ENCODE results near the gene ST6GALNAC4.

The ST6GALNAC4 gene

DNA sequence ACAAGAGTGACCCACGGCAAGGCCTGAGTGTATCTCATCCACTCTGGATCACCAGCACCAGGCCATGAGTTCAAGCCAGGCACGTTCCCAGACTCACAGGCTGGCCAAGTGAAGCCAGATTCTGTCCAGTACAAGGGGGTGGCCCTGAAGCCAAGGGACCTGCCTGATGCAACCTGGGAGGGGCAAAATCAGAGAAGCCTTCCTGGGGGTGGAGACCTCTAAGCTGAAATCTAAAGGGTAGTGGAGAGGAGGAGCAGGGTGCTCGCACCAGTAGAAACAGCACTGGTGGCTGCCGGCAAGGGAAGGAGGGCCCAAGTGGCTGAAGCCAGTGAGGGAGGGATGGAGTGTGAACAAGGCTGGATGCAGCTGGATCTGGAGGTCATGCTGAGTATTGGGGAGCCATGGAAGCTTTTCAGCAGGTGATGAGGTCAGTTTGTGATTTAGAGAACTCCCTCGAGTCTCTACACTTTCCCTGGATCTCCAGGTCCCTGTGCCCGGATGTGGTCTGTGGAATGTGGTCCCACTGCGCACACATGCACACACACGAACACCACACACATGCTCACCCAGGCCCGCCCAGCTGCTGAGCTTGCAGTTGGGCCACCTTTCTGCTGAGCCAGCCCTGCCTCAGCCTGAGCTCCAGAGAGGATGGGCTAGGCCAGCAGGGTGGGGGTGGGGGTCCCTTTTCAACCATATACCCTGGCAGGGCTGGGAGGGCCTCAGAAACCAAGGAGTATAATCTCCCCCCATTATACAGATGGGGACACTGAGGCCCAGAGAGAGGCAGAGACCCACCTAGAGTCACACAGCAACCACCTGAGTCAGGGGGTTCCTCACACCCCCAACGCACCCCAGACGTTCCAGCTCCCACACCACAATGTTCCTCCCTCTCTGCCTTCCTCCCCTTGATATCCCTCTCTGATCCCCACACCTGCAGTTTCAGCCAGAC is 12.1 kb upstream of the ST6GALNAC4 start:
- no peak for FAIRE-seq

DNA sequence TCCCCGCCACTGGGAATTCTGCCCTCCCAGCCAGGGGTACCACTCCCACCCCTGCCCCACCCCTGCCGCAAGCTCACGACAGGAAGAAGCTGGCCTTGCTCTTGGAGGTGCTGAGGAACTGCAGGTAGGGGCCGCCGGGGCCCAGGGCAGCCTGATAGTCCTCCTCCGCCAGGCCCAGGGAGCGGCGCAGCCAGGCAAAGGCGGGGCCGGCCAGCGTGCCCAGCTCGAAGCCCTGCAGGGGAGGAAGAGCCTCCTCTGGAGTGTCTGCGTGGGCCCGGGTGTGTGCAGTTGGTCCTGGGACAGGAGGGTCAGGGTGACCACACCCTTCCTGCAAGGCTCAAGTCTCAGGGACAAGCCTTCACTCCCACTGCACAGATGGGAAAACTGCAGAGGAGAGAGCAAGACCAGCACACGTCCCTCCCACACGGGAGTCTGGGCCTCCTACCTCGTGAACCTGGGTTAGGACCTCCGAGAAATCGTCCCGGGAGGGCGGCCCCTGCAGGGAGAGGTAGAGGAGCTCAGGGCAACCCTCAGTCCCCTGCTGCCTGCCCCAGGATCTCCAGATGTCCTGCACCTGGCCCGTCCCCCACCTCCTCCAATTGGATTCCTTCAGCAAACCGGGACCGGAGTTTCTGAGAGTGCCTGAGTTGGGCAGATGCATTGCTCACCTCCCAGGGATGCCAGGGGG is 11.3 kb upstream of the ST6GALNAC4 start:
- no peak for FAIRE-seq

DNA sequence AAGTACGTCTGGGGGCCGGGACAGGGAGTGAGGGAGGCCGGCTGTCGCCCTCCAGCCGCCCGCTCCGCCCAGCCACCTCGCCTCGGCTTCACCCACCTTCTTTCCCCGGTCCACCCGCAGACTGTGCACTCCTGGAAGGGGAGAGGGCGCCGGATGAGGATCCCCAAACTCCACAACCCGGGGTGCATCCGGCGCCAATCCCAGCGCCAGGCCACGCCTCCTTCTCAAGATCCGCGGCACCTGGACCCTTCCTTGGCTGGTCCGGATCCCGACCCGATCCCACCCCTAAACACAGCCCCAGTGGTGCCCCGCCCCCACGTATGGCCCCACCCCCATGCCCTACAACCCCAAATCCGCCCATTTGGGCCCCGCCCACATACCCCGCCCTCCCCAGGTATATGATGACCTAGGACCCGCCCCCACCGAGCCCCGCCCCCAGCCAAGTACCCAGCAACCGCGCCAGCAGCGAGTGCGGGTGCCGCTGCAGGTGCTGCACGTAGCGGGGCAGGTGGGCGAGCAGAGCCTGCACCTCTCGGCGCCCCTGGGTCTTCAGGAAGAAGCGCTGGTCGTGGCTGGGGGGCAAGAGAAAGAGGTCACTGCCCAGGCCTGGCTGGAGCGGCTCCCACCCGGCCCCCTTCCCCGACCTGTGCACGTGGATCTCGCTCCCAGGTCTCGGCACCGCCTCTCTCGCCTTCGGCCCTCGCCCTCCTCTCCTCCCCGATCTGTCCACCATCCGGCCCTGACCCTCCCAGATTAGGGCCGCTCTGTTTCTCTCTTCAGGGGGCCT is 10.6 kb upstream of the ST6GALNAC4 start:
- FAIRE-seq = no peak

DNA sequence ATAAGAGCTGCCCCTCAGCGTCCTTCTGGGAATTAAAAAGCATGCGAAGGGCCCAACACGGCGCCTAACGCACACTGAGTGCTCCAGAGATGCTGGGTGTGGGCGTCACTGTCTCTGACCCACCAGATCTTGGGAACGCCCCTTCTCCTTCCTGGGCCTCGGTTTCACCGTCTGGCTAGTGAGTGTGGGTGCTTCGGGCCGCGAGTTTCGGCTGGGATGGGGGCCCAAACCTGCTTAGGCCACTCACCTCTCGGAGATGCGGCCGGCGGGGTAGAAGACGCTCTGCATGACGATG is 10.0 kb upstream of the ST6GALNAC4 start:
- FAIRE-seq = no peak

DNA sequence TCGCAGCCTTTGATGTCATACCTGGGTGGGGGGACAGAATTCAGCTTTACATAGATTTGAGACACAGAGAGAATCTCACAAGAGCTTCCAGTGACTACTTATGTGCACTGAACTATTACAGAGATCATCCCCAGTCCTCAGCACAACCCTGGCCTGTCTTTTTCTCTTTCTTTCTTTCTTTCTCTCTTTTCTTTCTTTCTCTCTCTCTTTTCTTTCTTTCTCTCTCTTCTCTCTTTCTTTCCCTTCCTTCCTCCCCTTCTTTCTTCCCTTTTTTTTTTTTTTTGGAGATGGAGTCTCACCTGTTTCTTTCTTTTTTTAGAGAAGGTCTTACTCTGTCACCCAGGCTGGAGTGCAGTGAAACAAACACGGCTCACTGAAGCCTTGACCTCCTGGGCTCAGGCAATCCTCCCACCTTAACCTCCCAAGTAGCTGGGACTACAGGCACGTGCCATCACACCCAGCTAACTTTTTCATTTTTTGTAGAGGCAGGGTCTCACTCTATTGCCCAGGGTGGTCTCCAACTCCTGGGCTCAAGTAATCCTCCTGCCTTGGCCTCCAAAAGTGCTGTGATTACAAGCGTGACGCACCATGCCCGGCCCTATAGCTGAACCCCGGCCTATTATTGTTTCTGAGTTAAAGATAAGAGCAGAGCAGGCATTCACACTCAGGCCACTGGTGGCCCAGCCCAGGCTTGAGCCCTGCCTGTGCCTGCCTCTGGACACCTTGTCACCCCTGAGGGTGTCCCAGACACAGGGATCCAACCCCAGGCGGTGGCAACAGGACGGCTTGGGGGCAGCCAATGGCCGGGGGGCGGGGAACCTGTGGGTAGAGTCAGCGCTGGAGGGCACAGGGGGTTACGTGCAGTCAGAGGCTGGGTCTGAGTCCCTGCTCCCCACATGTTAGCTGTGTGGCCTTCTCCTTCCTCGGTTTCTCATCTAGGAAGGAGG is 9.4 kb upstream of the ST6GALNAC4 start:
- no peak for FAIRE-seq

DNA sequence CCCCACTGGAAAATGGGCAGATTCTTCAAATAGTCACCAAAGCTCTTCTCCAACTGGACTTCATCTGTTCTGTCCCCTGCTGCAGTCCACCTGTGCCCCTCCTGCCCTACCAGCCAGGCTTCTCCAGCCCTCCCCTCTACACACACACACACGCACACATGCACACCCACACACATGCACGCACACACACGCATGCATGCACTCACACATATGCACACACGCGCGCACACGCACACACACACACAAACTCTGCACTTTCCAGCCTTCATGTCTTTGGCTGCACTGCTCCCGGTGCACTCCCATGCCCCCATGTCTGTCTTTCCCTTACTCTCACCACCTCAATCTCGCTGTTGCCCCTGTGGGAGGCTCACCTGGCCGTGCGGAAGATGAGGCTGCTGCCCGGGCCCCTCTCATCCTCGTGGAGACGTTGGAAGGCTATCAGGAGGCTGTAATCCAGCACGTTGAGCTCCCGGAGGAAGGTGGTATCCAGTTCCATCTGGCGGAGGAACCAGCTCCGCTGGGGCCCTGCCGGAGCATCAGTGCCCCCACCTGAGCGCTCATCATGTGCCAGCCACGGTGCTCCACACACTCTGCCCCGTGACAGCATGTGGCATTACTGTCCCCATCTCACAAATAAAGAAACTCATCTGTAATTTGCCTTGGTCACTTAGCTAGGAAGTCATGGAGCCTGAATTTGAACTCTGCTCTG is 8.0 kb upstream of the ST6GALNAC4 start:
- FAIRE-seq = no peak

DNA sequence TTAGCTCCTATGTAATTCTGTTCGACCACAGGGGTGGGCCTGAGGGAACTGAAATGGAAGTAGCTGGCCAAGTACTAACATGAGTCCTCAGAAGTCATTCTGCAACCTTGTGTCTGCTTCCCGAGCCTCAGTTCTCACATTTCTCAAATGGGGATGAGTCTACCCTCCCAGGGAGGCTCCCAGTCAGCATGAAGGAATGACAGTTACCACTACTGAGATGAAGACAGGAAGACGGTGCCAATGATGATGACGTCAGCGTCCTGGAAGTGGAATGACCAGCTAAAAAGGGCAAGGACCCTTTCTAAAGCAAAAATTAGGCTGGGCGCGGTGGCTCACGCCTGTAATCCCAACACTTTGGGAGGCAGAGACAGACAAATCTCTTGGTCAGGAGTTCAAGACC is 6.9 kb upstream of the ST6GALNAC4 start:
- FAIRE-seq = no peak

DNA sequence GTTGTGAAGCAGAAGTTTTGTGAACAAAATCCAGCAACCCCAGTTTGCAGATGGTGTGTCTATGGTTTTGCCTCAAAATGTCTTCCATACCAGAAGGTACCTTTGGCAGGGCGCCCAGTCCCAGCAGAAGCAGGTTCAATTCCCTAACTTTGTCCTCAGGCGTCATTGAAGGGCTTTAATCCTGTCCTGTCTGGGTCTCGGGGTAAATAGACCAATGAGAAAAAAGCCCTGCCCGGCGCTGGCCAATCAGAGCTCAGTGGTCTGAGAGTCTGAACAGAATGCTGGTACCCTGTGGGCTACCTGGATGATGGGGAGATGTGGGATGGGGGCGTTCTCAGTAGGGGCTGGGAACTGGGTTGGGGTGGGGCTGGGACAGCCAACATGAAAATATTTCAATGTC is 6.2 kb upstream of the ST6GALNAC4 start:
- no peak for FAIRE-seq

DNA sequence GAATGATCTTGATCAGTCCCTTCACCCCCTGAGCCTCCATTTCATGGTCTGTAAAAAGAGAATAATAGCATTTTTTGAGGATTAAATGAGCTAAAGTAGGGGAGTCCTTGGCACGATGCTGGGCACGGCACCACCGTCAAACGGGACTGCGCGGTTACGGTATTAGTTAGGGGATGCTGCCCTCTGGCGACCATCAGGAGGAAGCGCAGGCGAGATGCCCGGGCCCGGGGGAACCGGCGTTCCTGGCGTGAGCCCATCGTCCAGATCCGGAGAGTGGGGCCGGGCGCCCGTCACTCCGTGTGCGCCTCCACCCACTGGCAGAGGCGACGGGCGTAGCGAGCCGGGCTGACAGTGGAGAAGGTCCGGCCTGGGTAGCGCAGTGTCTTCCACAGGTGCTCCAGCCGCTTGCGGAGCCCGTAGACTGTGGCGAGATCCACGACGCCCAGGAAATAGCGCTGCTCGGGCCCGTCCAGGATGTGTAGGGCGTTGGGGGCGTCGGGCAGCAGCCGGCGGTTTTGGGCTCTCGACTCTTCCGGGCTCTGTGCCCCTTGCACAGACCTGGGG is 4.8 kb upstream of the ST6GALNAC4 start:
- no peak for FAIRE-seq

DNA sequence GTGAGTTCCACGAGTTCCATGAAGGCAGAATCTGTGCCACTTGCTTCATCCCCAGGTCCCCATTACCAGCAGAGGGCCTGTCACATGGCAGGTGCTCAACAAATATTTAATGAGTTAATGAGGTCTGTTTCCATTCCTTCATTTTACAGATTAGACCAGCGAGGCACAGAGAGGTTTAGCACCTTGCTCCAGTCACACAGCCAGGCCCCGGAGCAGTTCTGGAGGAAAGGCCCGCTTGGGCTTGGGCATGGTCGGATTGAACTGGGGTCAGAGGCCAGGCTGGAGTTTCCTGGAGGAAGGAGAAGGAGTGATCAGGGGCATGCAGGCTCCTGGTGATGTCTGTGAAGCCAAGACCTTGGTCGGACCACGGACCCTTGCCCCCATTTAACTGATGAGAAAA is 4.0 kb upstream of the ST6GALNAC4 start:
- no peak for FAIRE-seq

DNA sequence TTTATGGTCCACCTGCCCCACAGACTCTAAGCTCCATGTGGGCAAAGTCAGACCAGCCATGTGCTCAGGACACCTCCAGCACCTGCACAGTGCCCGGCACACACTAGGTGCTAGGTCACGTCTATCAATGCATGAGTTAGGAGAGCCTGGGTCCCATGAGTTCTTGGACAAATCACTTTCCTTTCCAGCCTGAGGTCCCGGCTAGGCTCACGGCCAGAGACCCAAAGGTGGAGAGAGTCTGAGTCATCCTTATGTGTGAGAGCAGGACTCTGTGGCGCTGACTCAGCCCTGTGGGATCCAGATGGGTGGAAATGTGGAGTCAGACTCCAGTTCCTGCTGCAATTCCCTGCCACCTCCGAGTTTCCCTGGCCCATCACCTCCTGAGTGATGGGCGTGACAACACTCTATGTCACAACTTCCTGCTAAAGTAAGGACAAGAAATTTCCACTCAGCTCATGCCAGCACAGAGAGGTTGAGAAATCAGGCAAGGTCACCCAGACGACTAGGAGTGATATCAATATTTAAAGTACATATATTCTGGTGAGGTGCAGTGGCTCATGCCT is 2.5 kb upstream of the ST6GALNAC4 start:
- no peak for FAIRE-seq

DNA sequence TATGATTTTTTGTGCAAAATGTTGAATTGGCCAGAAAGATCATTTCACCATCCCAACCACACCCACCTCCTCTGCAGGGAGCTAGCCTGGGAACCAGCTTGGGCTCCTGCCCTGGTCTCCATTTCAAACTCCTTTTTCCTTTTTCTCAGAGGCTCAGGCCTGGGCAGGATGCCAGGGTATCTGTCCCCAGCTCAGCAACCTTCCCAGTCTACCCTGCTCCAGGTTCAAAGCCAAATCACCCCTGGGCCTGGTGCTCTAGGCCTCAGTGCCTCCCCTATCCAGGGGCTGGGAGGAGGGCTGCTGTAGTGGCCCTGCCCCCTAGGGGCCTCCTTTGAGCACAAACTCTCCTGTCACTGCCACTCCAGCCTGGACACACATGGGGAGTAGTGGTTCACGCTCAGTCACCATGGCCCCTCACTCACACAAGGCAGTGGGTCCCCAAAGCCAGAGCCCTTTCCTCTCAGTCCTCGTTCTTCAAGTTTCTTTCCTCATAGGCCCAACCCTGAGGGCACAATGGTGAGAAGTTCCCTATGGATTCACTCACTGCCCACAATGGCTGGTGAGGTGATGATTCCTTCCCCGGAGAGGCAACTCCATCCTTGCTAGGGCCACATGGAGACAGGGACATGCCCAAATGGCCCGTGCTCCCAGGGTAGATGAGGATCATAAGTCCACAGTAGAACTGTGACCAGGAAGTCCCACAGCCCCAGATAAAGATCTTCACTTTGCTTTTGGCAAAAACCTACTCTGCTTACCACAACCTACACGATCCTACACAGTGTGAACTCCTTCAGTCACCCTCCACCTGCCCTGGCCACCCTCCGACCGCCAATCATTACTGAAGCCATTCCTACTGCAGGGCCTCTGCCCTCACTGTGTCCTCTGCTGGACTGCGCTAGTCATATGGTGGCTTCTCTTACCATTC is 1.6 kb upstream of the ST6GALNAC4 start:
- FAIRE-seq = no peak

DNA sequence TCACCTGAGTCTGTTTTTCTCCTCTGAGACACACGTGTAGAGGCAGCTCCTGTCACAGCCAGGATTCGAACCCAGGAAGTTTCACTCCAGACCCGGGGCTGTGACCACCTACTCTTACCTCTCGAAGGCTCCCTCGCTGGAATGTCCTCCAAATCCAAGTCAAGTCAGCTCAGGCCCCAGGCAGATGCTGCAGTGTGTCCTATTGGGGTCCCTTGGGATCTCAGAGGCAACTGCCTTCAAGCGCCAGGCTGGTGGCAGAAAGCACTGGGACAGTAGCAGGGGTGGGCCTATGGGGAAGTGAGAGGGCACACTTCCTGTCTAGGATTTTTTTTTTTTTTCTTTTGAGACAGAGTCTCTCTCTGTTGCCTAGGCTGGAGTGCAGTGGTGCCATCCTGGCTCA is 762 bp upstream of the ST6GALNAC4 start:
- no peak for FAIRE-seq

DNA sequence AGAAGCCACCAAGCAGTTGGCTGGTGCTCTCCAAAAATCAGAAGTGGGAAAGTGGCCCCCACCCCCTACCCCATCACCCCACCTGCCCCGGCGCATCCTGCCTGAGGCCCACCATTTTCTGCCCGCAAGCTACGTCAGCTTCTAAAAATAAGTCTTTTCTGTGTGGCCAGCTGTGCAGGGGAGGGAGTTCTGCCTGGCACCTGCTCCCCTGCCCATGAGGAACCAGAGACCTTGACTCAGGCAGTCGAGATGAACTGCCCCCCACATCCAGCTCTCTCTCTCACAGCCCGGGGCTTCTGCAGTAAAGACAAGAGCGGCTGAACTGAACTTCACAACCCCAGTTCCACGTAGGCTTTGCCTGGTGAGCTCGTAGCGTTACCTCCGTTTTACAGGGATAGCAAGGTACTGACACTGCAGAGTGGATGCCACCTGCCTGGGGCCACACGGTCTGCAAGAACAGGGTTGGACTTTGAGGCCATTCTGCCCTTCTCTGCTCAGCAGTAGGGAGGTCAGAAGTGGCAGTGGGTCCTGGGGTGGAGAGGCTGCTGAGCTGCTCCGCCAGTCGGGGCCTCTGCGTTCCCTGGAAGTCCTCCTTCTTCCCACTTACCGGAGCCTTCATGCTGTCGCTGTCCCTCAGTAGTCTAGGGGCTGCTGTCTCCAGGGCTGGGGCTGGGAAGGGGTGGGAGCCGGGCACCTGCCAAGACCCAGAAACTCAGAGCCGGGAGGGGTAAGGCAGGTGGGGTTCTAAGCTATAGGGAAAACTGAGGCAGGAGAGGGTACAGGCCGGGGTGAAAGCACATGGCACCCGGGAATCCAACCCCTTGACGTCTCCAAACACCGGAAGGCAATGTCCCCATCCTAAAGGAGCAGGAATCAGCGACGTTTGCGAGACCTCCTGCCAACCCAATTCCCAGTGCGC is 781 bp downstream of the ST6GALNAC4 start:
- no peak for FAIRE-seq

DNA sequence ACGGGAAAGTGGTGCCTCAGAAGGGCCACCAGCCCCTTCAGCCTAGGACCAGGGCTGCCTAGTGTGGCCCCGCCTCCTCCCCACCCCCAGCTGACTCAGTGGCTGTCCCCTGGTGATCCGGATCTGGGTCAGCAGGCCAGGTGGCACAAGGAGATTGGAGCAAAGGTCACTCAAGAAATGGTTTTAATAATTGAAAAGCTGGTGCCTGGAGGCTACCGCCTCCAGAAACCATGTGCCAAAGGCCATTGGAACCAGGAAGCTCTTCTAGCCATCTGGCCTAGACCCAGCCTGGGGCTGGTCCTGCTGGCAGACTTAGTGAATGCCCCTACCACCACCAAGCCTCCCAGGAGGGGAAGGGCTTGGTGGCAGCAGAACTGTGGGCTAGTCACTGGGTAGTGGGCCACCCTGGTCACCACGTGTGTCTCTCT is 1.5 kb downstream of the ST6GALNAC4 start:
- FAIRE-seq = no peak

DNA sequence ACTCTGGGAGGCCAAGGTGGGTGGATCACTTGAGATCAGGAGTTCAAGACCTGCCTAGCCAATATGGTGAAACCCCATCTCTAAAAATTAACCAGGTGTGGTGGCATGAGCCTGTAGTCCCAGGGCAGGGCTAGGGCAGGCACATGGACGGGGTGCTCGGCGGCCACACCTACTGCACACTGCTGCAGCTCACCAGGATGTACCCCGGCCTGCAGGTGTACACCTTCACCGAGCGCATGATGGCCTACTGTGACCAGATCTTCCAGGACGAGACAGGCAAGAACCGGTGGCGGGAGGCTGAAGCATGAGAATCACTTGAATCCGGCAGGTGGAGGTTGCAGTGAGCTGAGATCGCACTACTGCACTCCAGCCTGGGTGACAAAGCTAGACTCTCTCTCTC is 3.2 kb downstream of the ST6GALNAC4 start:
- FAIRE-seq = no peak

DNA sequence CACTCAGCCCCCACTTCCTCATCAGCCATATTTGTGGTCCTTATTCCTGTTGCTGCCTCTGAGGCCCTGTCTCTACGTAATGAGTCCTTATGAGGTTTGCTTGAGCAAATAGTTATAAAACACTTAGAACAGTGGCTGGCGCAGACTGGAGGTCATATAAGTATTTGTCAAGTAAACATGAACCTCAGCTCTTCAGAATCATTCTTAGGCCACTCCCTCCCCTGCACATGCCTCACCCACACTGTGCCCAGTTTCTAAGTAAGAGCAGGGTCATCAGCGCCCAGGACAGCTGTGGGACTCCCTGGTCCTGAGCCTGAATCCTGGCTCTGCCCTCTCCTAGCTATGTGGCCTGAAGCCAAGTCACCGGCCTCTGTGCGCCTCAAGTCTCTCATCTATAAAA is 4.0 kb downstream of the ST6GALNAC4 start:
- no peak for FAIRE-seq

DNA sequence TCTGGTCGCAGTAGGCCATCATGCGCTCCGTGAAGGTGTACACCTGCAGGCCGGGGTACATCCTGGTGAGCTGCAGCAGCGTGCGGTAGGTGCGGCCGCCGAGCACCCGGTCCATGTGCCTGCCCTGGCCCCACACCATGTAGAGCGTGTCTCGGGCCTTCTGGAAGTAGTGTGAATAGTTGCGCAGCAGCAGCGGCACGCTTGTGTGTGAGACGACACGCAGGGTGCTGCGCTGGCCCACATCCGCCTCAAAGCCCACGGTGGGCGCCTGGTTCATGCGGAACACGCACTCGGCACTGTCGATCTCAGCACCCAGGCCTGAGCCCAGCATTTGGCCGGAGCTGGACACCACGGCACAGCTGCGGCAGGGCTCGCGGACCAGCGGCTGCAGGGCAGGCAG is 4.5 kb downstream of the ST6GALNAC4 start:
- FAIRE-seq = no peak
